Measurements from ENCODE around the gene ZNF621. TPM values are rescaled to one million over a fixed set of nuclear protein-coding genes. Genes with fewer than 3 reads are reported as not detected.

The ZNF621 gene
- total RNA-seq (6.4 TPM), polyA plus RNA-seq (23.2 TPM)
- long read RNA-seq, donor 1 = 0 reads
- long read RNA-seq, donor 2, full-length matches to known transcripts = 6 of 6 reads
- long read RNA-seq, donor 2, partial matches to known transcripts = 0 of 6 reads
- long read RNA-seq, donor 2, other reads (novel, unspliced or antisense) = 0 of 6 reads
- long read RNA-seq, donor 3, full-length matches to known transcripts = 4 of 4 reads
- long read RNA-seq, donor 3, partial matches to known transcripts = 0 of 4 reads
- long read RNA-seq, donor 3, other reads (novel, unspliced or antisense) = 0 of 4 reads
- long read RNA-seq, donor 4, partial matches to known transcripts = 0 of 1 reads
- long read RNA-seq, donor 4, other reads (novel, unspliced or antisense) = 0 of 1 reads
- long read RNA-seq, donor 5, full-length matches to known transcripts = 3 of 3 reads
- long read RNA-seq, donor 5, partial matches to known transcripts = 0 of 3 reads
- long read RNA-seq, donor 5, other reads (novel, unspliced or antisense) = 0 of 3 reads
- long read RNA-seq, donor 6, full-length matches to known transcripts = 1 of 1 reads
- long read RNA-seq, donor 6, partial matches to known transcripts = 0 of 1 reads
- long read RNA-seq, donor 6, other reads (novel, unspliced or antisense) = 0 of 1 reads
- long read RNA-seq, donor 7 = 0 reads
- long read RNA-seq, donor 8, full-length matches to known transcripts = 3 of 3 reads
- long read RNA-seq, donor 8, partial matches to known transcripts = 0 of 3 reads
- long read RNA-seq, donor 8, other reads (novel, unspliced or antisense) = 0 of 3 reads
- long read RNA-seq, donor 9, partial matches to known transcripts = 0 of 1 reads
- long read RNA-seq, donor 9, other reads (novel, unspliced or antisense) = 0 of 1 reads
- long read RNA-seq, donor 10, full-length matches to known transcripts = 2 of 2 reads
- long read RNA-seq, donor 10, partial matches to known transcripts = 0 of 2 reads
- long read RNA-seq, donor 10, other reads (novel, unspliced or antisense) = 0 of 2 reads

DNA sequence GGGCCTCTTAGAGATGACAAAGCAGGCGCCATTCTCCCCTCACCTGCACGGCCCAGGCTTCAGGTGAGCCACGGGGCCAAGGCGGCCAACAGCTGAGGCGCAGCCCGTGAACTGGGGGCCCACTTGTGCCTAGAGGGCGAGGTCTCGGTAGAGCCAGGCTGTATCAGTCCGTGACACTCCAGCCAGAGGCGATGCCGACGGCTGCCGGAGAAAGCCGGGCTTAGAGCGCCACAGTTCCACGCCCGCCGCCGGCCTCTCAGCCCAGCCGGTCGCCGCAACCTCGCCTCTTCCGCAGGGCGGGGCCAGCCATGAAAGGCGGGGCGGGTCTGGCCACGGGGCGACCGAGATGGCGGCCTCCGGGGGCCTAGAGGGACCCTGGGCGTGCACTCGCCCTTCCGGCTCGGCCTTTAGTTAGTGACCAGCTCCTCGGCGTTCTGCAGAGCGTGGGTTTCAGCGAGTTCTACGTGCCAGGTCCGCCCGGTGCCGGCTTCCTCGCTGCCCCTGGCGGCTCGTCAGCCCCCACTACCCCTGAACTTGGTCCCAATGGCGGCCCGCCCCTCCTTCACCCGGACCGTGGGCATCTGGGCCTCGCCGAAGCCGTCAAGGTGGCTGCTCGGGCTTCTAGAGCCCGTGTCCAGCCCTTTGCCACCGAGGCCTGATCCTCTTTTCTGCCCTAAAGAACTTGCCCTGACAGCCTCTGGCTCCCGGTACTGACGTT, at the start of gene ZNF621:
ZNF621 (plus strand) TSS at position 393 of the 718 bp plus-strand sequence. CDS start 881 bp downstream, outside the sequence.
- WGBS = 1% methylated on average over 59 of the region's 59 CpGs
- H3K27ac ChIP-seq (ENCODE audit: low read depth in 1 of 2, low read length in 1 of 2) = peak within 1 kb of the TSS; percentile 64 to 92
- no peaks in the 10 kb centered on the region for H3K27me3 ChIP-seq (ENCODE audit: control insufficient read depth in 2 of 2, insufficient read depth in 1 of 2, low read length in 1 of 2)
- H3K9me3 ChIP-seq (ENCODE audit: control insufficient read depth in 2 of 2, insufficient read depth in 1 of 2, low read length in 1 of 2) = no peaks in the 10 kb centered on the region
- peaks cover 4 to 12% of the 10 kb centered on the region in 2 donors for H3K4me1 ChIP-seq (ENCODE audit: control insufficient read depth in 2 of 2, insufficient read depth in 2 of 2, low read length in 2 of 2)
- DNase-seq (ENCODE audit: low read depth in 6 of 9, low spot score in 9 of 9) = peak; percentile 23 to 85 (median 64)
- peak within 1 kb of the TSS; percentile 73 to 91 for H3K4me3 ChIP-seq (ENCODE audit: low read length in 2 of 2)
- H3K36me3 ChIP-seq (ENCODE audit: control insufficient read depth in 2 of 2, insufficient read depth in 2 of 2, low read length in 1 of 2) = peaks cover 3 to 4% of the 10 kb centered on the region in 2 donors

DNA sequence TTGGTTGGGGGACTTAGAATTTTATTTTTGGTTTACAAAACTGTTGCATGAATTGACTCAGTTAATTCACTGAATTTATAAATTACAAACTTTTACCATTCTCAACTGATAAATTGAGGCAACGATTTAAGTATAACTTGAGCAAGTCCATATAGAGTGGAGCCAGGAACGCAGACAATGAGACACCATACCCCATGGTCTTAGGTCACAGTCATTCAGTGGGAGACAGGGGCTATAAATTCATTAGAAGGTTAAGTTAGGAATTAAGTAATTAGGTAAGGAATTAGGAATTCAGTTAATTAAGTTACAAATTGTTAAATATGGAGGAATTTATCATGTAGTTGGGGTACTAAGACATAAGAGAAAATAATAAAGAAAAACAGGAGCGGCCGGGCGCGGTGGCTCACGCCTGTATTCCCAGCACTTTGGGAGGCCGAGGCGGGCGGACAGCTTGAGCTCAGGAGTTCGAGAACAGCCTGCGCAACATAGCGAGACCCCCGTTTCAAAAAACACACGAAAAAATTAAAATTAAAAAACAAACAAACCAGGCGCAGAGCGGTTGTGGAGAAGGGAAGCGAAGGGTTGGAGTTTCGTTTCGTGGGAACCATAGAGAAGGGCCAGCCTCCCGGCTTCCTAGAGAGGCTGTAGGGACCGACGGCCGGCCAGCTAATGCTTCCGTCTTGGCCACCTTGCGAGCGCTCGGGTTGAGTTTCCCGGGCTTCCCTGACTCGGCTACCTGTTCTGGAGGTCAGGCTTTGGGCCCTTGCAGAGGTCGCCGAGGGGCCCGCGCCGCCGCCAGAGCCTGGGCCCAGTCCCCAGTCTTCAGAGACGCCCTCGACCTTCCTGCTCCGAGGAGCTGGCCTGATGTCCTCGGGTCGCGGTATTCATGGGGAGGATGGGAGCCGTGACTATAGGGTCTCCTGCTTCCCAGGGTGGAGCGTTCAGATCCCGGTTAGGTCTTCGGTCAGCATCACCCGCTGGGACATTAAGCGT, 48.0 kb upstream of the ZNF621 start, which contains the start of gene ZNF619:
ZNF619 (plus strand) TSS at position 645 of the 993 bp plus-strand sequence. CDS start 858 bp downstream, outside the sequence.
- Histone ChIP-seq H3K36me3 (ENCODE audit: control insufficient read depth in 2 of 2, insufficient read depth in 2 of 2, low read length in 1 of 2) (no peaks in the 10 kb centered on the region), H3K27ac (ENCODE audit: low read depth in 1 of 2, low read length in 1 of 2) (peak within 1 kb of the TSS in 1 of 2 donors; percentile 26), H3K4me1 (ENCODE audit: control insufficient read depth in 2 of 2, insufficient read depth in 2 of 2, low read length in 2 of 2) (peaks cover 3 to 8% of the 10 kb centered on the region in 2 donors), H3K9me3 (ENCODE audit: control insufficient read depth in 2 of 2, insufficient read depth in 1 of 2, low read length in 1 of 2) (no peaks in the 10 kb centered on the region), H3K4me3 (ENCODE audit: low read length in 2 of 2) (peak within 1 kb of the TSS; percentile 52 to 84), H3K27me3 (ENCODE audit: control insufficient read depth in 2 of 2, insufficient read depth in 1 of 2, low read length in 1 of 2) (no peaks in the 10 kb centered on the region)
- 10% methylated on average over 48 of the region's 48 CpGs for whole genome bisulfite sequencing
- peak in 7 of 9 donors; percentile 25 to 70 (median 36) for DNase-seq (ENCODE audit: low read depth in 6 of 9, low spot score in 9 of 9)

DNA sequence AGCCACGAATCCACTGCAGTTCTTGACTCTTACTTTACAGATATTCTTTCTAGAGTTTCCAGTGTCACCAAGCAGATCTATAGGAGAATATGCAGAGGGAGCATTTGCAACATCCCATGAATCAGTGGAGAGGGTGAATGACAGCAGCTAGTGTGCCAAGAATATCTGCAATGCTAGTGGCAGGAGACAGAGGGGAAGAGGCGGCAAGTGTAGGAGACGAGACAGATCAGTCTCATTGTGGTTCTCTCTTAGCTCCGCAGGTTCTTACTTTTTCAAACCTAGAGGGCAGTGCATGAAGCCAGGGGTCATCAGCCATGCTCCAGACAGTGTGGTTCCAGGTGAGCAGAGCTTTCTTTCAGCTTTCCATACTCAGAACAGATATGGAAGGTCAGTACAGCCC, 47.1 kb upstream of the ZNF621 start:
- peak overlapping the region; percentile 52 to 84 for H3K4me3 ChIP-seq (ENCODE audit: low read length in 2 of 2)
- H3K4me1 ChIP-seq (ENCODE audit: control insufficient read depth in 2 of 2, insufficient read depth in 2 of 2, low read length in 2 of 2) = peaks cover 3 to 10% of the 10 kb centered on the region in 2 donors
- H3K36me3 ChIP-seq (ENCODE audit: control insufficient read depth in 2 of 2, insufficient read depth in 2 of 2, low read length in 1 of 2) = no peaks in the 10 kb centered on the region
- H3K27ac ChIP-seq (ENCODE audit: low read depth in 1 of 2, low read length in 1 of 2) = no peak overlapping the region
- 74% methylated on average over 4 of the region's 4 CpGs for WGBS
- H3K9me3 ChIP-seq (ENCODE audit: control insufficient read depth in 2 of 2, insufficient read depth in 1 of 2, low read length in 1 of 2) = no peaks in the 10 kb centered on the region
- no peaks in the 10 kb centered on the region for H3K27me3 ChIP-seq (ENCODE audit: control insufficient read depth in 2 of 2, insufficient read depth in 1 of 2, low read length in 1 of 2)
- no peak for DNase-seq (ENCODE audit: low read depth in 6 of 9, low spot score in 9 of 9)

DNA sequence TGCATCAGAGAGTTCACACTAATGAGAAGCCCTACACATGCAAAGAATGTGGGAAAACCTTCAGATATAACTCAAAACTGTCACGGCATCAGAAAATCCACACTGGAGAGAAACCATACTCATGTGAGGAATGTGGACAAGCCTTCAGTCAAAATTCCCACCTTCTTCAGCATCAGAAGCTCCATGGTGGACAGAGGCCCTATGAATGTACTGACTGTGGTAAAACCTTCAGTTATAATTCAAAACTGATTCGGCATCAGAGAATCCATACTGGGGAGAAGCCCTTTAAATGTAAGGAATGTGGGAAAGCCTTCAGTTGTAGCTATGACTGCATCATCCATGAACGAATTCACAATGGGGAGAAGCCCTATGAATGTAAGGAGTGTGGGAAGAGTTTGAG, 37.6 kb upstream of the ZNF621 start:
- DNase-seq (ENCODE audit: low read depth in 6 of 9, low spot score in 9 of 9) = no peak
- Histone ChIP-seq H3K9me3 (ENCODE audit: control insufficient read depth in 2 of 2, insufficient read depth in 1 of 2, low read length in 1 of 2) (peaks cover 3 to 13% of the 10 kb centered on the region in 2 donors), H3K27me3 (ENCODE audit: control insufficient read depth in 2 of 2, insufficient read depth in 1 of 2, low read length in 1 of 2) (no peaks in the 10 kb centered on the region), H3K4me3 (ENCODE audit: low read length in 2 of 2) (no peak overlapping the region), H3K4me1 (ENCODE audit: control insufficient read depth in 2 of 2, insufficient read depth in 2 of 2, low read length in 2 of 2) (peaks cover 2% of the 10 kb centered on the region in 2 donors), H3K36me3 (ENCODE audit: control insufficient read depth in 2 of 2, insufficient read depth in 2 of 2, low read length in 1 of 2) (peaks cover 14 to 20% of the 10 kb centered on the region in 2 donors), H3K27ac (ENCODE audit: low read depth in 1 of 2, low read length in 1 of 2) (no peak overlapping the region)
- 95% methylated on average over 3 of the region's 3 CpGs for WGBS

DNA sequence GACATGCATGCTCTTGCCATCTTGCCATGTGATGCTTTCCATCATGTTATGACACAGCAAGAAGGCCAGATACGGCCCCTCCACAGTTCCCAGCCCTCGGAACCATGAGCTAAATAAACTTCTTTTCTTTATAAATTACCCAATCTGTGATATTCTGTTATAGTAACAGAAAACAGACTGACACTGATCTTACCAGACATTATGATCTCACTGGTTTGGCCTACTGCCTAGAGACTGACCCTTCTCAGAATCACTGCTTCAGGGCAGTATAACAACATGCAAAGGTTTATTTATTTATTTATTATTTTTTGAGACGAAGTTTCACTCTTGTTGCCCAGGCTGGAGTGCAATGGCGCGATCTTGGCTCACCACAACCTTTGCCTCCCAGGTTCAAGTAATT, 33.8 kb upstream of the ZNF621 start:
- H3K4me3 ChIP-seq (ENCODE audit: low read length in 2 of 2) = no peak overlapping the region
- H3K4me1 ChIP-seq (ENCODE audit: control insufficient read depth in 2 of 2, insufficient read depth in 2 of 2, low read length in 2 of 2) = no peaks in the 10 kb centered on the region
- no peak overlapping the region for H3K27ac ChIP-seq (ENCODE audit: low read depth in 1 of 2, low read length in 1 of 2)
- peaks cover 11 to 20% of the 10 kb centered on the region in 2 donors for H3K36me3 ChIP-seq (ENCODE audit: control insufficient read depth in 2 of 2, insufficient read depth in 2 of 2, low read length in 1 of 2)
- no peaks in the 10 kb centered on the region for H3K27me3 ChIP-seq (ENCODE audit: control insufficient read depth in 2 of 2, insufficient read depth in 1 of 2, low read length in 1 of 2)
- DNase-seq (ENCODE audit: low read depth in 6 of 9, low spot score in 9 of 9) = no peak
- 98% methylated on average over 5 of the region's 5 CpGs for WGBS
- H3K9me3 ChIP-seq (ENCODE audit: control insufficient read depth in 2 of 2, insufficient read depth in 1 of 2, low read length in 1 of 2) = peaks cover 3 to 13% of the 10 kb centered on the region in 2 donors

DNA sequence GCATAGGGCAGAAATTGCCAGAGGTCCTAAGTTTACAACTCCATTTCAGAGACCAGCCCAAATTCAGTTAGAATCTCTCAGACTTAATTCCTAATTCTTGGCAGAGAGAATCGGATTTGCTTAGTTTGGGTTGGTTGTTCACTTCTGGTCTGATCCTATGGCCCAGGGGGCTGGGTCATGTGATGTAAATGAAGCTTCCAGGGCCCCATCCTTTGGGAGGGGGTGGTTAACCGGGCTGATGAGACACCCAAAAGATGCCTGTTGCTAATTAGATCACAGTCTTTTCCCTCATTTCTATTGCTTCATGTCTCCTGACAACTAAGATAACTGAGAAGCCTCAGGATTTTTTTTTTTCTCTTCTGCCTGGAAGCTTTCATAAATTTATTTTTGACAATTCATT, 30.1 kb upstream of the ZNF621 start:
- Histone ChIP-seq H3K9me3 (ENCODE audit: control insufficient read depth in 2 of 2, insufficient read depth in 1 of 2, low read length in 1 of 2) (no peaks in the 10 kb centered on the region), H3K36me3 (ENCODE audit: control insufficient read depth in 2 of 2, insufficient read depth in 2 of 2, low read length in 1 of 2) (no peaks in the 10 kb centered on the region), H3K4me1 (ENCODE audit: control insufficient read depth in 2 of 2, insufficient read depth in 2 of 2, low read length in 2 of 2) (no peaks in the 10 kb centered on the region), H3K27me3 (ENCODE audit: control insufficient read depth in 2 of 2, insufficient read depth in 1 of 2, low read length in 1 of 2) (no peaks in the 10 kb centered on the region), H3K4me3 (ENCODE audit: low read length in 2 of 2) (no peak overlapping the region), H3K27ac (ENCODE audit: low read depth in 1 of 2, low read length in 1 of 2) (no peak overlapping the region)
- 93% methylated on average over 2 of the region's 2 CpGs for WGBS
- no peak for DNase-seq (ENCODE audit: low read depth in 6 of 9, low spot score in 9 of 9)

DNA sequence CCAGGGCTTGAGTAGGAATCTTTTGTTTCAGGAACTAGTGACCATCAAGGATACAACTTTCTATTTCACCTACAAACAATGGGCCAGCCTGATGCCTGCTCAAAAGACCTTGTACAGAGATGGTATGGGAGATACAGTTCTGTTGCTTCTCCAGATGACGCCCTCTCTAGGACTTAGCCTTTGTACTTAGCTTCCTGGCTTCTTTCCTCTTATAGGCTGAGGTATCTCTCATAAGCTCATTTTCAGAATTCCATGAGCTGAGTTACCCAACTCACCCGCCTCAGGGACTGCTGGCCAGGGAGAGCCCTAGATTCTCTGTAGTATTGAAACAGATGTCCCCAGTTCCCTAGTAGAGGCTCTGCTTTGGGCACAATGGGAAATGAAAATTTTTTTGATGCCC, 27.5 kb upstream of the ZNF621 start:
- H3K27ac ChIP-seq (ENCODE audit: low read depth in 1 of 2, low read length in 1 of 2) = no peak overlapping the region
- no peak for DNase-seq (ENCODE audit: low read depth in 6 of 9, low spot score in 9 of 9)

DNA sequence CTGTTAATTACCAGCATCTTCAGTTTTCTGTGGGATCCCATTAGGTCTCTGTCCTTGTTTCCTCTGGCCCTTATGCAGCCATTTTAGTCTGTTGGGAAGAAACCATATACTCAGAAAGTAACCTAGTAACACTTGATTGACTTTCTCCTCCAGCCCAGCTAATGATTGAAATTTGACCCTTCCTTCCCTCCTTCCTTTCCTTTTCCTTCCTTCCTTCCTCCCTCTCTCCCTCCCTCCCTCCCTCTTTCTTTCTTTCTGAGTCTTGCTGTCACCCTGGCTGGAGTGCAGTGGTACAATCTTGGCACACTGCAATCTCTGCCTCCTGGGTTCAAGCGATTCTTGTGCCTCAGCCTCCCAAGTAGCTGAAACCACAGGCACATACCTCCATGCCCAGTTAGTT, 24.8 kb upstream of the ZNF621 start:
- no peaks in the 10 kb centered on the region for H3K9me3 ChIP-seq (ENCODE audit: control insufficient read depth in 2 of 2, insufficient read depth in 1 of 2, low read length in 1 of 2)
- H3K4me1 ChIP-seq (ENCODE audit: control insufficient read depth in 2 of 2, insufficient read depth in 2 of 2, low read length in 2 of 2) = no peaks in the 10 kb centered on the region
- WGBS = 98% methylated on average over 1 of the region's 1 CpG
- DNase-seq (ENCODE audit: low read depth in 6 of 9, low spot score in 9 of 9) = no peak
- no peak overlapping the region for H3K27ac ChIP-seq (ENCODE audit: low read depth in 1 of 2, low read length in 1 of 2)
- H3K4me3 ChIP-seq (ENCODE audit: low read length in 2 of 2) = no peak overlapping the region
- no peaks in the 10 kb centered on the region for H3K36me3 ChIP-seq (ENCODE audit: control insufficient read depth in 2 of 2, insufficient read depth in 2 of 2, low read length in 1 of 2)
- no peaks in the 10 kb centered on the region for H3K27me3 ChIP-seq (ENCODE audit: control insufficient read depth in 2 of 2, insufficient read depth in 1 of 2, low read length in 1 of 2)

More for the DNA sequence above, 27.5 kb upstream of the ZNF621 start:
- Histone ChIP-seq H3K36me3 (ENCODE audit: control insufficient read depth in 2 of 2, insufficient read depth in 2 of 2, low read length in 1 of 2) (no peaks in the 10 kb centered on the region), H3K4me3 (ENCODE audit: low read length in 2 of 2) (no peak overlapping the region), H3K27me3 (ENCODE audit: control insufficient read depth in 2 of 2, insufficient read depth in 1 of 2, low read length in 1 of 2) (no peaks in the 10 kb centered on the region), H3K9me3 (ENCODE audit: control insufficient read depth in 2 of 2, insufficient read depth in 1 of 2, low read length in 1 of 2) (no peaks in the 10 kb centered on the region), H3K4me1 (ENCODE audit: control insufficient read depth in 2 of 2, insufficient read depth in 2 of 2, low read length in 2 of 2) (no peaks in the 10 kb centered on the region)
- 96% methylated on average over 2 of the region's 2 CpGs for whole genome bisulfite sequencing
